HCEC 1CT (cell line): ENCODE measurements around the gene P3H2.

Experiments
- DNase-seq: peaks from one replicate; pipeline ENCODE4 v3.0.0-alpha.2; 2017

P3H2 gene

GRCh38 chr3:189941125-189941524 lies 179.6 kb downstream of the P3H2 start:
- DNase-seq: no peak

- DNase-seq: peak; percentile 100
Observed at GRCh38 chr3:189937302-189938127, 183.2 kb downstream of the P3H2 start.

GRCh38 chr3:189936201-189936945 lies 184.3 kb downstream of the P3H2 start:
- no peak for DNase-seq

- DNase-seq: peak; percentile 13
Observed at GRCh38 chr3:189927975-189928895, 192.5 kb downstream of the P3H2 start.

- DNase-seq: no peak
Observed at GRCh38 chr3:189921770-189922169, 198.9 kb downstream of the P3H2 start.

- peak; percentile 96 for DNase-seq
Observed at GRCh38 chr3:189914799-189915198, 205.9 kb downstream of the P3H2 start.

GRCh38 chr3:189911001-189911400 lies 209.7 kb downstream of the P3H2 start:
- DNase-seq: no peak

GRCh38 chr3:189909573-189909972 lies 211.1 kb downstream of the P3H2 start:
- DNase-seq: no peak

- no peak for DNase-seq
Observed at GRCh38 chr3:189909139-189909538, 211.6 kb downstream of the P3H2 start.

GRCh38 chr3:189908646-189909045 lies 212.1 kb downstream of the P3H2 start:
- peak; percentile 75 for DNase-seq

GRCh38 chr3:189907803-189908202 lies 212.9 kb downstream of the P3H2 start:
- DNase-seq: no peak
